ENCODE measurements around the gene IVL. TPM values are rescaled to one million over a fixed set of nuclear protein-coding genes. Genes with fewer than 3 reads are reported as not detected.

IVL gene
- polyA plus RNA-seq, 1 donor from 2014 or later = not detected

DNA sequence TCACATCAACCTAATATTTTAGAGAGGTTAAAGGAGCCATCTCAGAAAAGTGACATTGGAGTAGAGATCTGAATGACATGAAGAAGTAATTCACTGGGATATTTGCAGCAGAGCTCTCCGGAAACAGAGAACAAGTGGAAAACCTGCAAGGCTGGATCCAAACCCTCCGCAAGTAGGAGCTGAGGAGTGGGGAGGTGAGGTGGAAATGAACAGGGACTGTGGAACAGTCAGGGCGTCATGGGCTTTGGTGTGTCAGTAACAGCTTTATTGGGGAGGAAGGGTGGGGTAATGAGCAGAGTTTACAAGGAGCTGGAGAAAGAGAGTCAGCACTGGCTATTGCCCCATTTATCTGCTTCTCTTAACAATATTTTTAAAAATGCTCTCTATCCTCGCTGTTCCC lies 9.3 kb upstream of the IVL start:
- Histone ChIP-seq H3F3A (ENCODE audit: insufficient read depth, low read length, poor library complexity, severe bottlenecking) (no peaks in the 10 kb centered on the region), H3K27me3 (ENCODE audit: insufficient read depth, low read depth, low read length) (no peaks in the 10 kb centered on the region), H3K4me2 (ENCODE audit: low read length) (no peak overlapping the region), H4K20me1 (ENCODE audit: insufficient read depth) (no peaks in the 10 kb centered on the region), H3K9me3 (ENCODE audit: low read length) (no peaks in the 10 kb centered on the region), H3K27ac (ENCODE audit: low read length) (no peak overlapping the region), H2AFZ (ENCODE audit: low read depth, low read length) (no peak overlapping the region), H3K36me3 (ENCODE audit: insufficient read depth, low read length) (no peaks in the 10 kb centered on the region), H3K79me2 (replicated peaks; ENCODE audit: insufficient read depth, low read length) (no peaks in the 10 kb centered on the region), H3K4me3 (ENCODE audit: low read length) (no peak overlapping the region), H3K9me2 (ENCODE audit: insufficient read depth, low read length) (no peaks in the 10 kb centered on the region), H3K9ac (ENCODE audit: low read length) (no peak overlapping the region)
- TF ChIP-seq EZH2 (IDR thresholded peaks at IDR 0.05; ENCODE audit: borderline replicate concordance, insufficient read depth, low read length, poor library complexity, severe bottlenecking) (no peak), RAD21 (conservative IDR thresholded peaks at IDR 0.05) (no peak), TAF1 (IDR thresholded peaks at IDR 0.05; ENCODE audit: low read depth) (no peak), SMC3 (conservative IDR thresholded peaks at IDR 0.05; ENCODE audit: poor library complexity) (no peak), MXI1 (conservative IDR thresholded peaks at IDR 0.05; ENCODE audit: poor library complexity, severe bottlenecking) (no peak), POLR2AphosphoS5 (IDR thresholded peaks at IDR 0.05) (no peak), EP300 (conservative IDR thresholded peaks at IDR 0.05; ENCODE audit: poor library complexity, severe bottlenecking) (no peak)
- TF ChIP-seq, protein P1, sequence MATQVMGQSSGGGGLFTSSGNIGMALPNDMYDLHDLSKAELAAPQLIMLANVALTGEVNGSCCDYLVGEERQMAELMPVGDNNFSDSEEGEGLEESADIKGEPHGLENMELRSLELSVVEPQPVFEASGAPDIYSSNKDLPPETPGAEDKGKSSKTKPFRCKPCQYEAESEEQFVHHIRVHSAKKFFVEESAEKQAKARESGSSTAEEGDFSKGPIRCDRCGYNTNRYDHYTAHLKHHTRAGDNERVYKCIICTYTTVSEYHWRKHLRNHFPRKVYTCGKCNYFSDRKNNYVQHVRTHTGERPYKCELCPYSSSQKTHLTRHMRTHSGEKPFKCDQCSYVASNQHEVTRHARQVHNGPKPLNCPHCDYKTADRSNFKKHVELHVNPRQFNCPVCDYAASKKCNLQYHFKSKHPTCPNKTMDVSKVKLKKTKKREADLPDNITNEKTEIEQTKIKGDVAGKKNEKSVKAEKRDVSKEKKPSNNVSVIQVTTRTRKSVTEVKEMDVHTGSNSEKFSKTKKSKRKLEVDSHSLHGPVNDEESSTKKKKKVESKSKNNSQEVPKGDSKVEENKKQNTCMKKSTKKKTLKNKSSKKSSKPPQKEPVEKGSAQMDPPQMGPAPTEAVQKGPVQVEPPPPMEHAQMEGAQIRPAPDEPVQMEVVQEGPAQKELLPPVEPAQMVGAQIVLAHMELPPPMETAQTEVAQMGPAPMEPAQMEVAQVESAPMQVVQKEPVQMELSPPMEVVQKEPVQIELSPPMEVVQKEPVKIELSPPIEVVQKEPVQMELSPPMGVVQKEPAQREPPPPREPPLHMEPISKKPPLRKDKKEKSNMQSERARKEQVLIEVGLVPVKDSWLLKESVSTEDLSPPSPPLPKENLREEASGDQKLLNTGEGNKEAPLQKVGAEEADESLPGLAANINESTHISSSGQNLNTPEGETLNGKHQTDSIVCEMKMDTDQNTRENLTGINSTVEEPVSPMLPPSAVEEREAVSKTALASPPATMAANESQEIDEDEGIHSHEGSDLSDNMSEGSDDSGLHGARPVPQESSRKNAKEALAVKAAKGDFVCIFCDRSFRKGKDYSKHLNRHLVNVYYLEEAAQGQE (IDR thresholded peaks at IDR 0.05; ENCODE audit: borderline replicate concordance) = no peak
- TF ChIP-seq, protein P2, sequence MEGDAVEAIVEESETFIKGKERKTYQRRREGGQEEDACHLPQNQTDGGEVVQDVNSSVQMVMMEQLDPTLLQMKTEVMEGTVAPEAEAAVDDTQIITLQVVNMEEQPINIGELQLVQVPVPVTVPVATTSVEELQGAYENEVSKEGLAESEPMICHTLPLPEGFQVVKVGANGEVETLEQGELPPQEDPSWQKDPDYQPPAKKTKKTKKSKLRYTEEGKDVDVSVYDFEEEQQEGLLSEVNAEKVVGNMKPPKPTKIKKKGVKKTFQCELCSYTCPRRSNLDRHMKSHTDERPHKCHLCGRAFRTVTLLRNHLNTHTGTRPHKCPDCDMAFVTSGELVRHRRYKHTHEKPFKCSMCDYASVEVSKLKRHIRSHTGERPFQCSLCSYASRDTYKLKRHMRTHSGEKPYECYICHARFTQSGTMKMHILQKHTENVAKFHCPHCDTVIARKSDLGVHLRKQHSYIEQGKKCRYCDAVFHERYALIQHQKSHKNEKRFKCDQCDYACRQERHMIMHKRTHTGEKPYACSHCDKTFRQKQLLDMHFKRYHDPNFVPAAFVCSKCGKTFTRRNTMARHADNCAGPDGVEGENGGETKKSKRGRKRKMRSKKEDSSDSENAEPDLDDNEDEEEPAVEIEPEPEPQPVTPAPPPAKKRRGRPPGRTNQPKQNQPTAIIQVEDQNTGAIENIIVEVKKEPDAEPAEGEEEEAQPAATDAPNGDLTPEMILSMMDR (IDR thresholded peaks at IDR 0.05; ENCODE audit: poor library complexity, severe bottlenecking) = no peak

DNA sequence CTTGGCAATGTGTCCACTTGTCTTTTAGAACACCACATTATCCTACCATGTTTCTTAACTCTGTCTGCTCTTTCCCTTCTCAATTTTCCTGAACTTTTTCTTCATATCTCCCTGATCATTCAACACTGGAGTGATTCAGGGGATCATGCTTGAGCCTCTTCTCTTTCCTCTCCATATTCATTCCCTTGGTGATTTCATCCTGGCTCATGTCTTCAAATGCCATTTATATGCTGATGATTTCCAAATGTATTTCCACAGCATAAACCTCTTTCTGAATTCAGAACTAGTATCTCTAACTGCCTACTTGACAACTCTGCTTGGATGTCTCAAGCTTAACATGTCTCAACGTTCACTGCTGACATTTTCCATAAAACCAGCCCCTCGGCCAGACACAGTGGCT lies 8.5 kb upstream of the IVL start:
- Histone ChIP-seq H3K4me3 (ENCODE audit: low read length) (no peak overlapping the region), H3K36me3 (ENCODE audit: insufficient read depth, low read length) (no peaks in the 10 kb centered on the region), H3K9ac (ENCODE audit: low read length) (no peak overlapping the region), H2AFZ (ENCODE audit: low read depth, low read length) (no peak overlapping the region), H3K4me2 (ENCODE audit: low read length) (no peak overlapping the region), H3K9me2 (ENCODE audit: insufficient read depth, low read length) (no peaks in the 10 kb centered on the region), H3K79me2 (replicated peaks; ENCODE audit: insufficient read depth, low read length) (no peaks in the 10 kb centered on the region), H3F3A (ENCODE audit: insufficient read depth, low read length, poor library complexity, severe bottlenecking) (no peaks in the 10 kb centered on the region), H4K20me1 (ENCODE audit: insufficient read depth) (no peaks in the 10 kb centered on the region), H3K27me3 (ENCODE audit: insufficient read depth, low read depth, low read length) (no peaks in the 10 kb centered on the region), H3K27ac (ENCODE audit: low read length) (no peak overlapping the region), H3K9me3 (ENCODE audit: low read length) (no peaks in the 10 kb centered on the region)
- TF ChIP-seq RAD21 (conservative IDR thresholded peaks at IDR 0.05) (no peak), SMC3 (conservative IDR thresholded peaks at IDR 0.05; ENCODE audit: poor library complexity) (no peak), EP300 (conservative IDR thresholded peaks at IDR 0.05; ENCODE audit: poor library complexity, severe bottlenecking) (no peak)

DNA sequence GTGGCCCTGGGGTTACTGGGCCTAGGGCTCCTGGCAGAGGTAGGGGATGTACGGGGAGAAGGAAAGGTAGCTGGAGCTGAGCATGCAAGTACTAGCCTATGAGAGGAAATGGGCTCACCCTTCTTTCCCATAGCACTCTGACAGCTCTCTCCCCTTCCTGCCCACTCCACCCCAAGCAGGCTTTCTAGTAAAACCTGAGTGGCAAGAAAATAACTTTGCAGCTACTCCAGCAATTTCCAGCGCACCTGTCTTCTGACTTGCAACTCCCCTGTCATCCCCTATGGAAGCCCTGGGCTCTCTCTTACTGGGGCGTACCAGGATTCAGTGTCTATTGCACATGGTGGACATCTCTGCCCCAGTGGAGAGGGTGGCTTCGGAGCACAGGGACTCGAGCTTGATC lies 6.7 kb upstream of the IVL start:
- Histone ChIP-seq H3K27ac (ENCODE audit: low read length) (no peak overlapping the region), H3K4me2 (ENCODE audit: low read length) (no peak overlapping the region), H3F3A (ENCODE audit: insufficient read depth, low read length, poor library complexity, severe bottlenecking) (no peaks in the 10 kb centered on the region), H3K9me2 (ENCODE audit: insufficient read depth, low read length) (no peaks in the 10 kb centered on the region), H3K27me3 (ENCODE audit: insufficient read depth, low read depth, low read length) (no peaks in the 10 kb centered on the region), H2AFZ (ENCODE audit: low read depth, low read length) (no peak overlapping the region), H3K9me3 (ENCODE audit: low read length) (no peaks in the 10 kb centered on the region), H3K79me2 (replicated peaks; ENCODE audit: insufficient read depth, low read length) (no peaks in the 10 kb centered on the region), H3K9ac (ENCODE audit: low read length) (no peak overlapping the region), H3K4me3 (ENCODE audit: low read length) (no peak overlapping the region), H4K20me1 (ENCODE audit: insufficient read depth) (no peaks in the 10 kb centered on the region), H3K36me3 (ENCODE audit: insufficient read depth, low read length) (no peaks in the 10 kb centered on the region)
- TF ChIP-seq SMC3 (conservative IDR thresholded peaks at IDR 0.05; ENCODE audit: poor library complexity) = no peak
- TF ChIP-seq, protein P2 (IDR thresholded peaks at IDR 0.05; ENCODE audit: poor library complexity, severe bottlenecking) = no peak
- TF ChIP-seq, protein P1 (IDR thresholded peaks at IDR 0.05; ENCODE audit: borderline replicate concordance) = no peak
- no peak for TF ChIP-seq MXI1 (conservative IDR thresholded peaks at IDR 0.05; ENCODE audit: poor library complexity, severe bottlenecking)
- no peak for TF ChIP-seq EZH2 (IDR thresholded peaks at IDR 0.05; ENCODE audit: borderline replicate concordance, insufficient read depth, low read length, poor library complexity, severe bottlenecking)
- no peak for TF ChIP-seq EP300 (conservative IDR thresholded peaks at IDR 0.05; ENCODE audit: poor library complexity, severe bottlenecking)
- TF ChIP-seq RAD21 (conservative IDR thresholded peaks at IDR 0.05) = no peak
- no peak for TF ChIP-seq POLR2AphosphoS5 (IDR thresholded peaks at IDR 0.05)
- TF ChIP-seq TAF1 (IDR thresholded peaks at IDR 0.05; ENCODE audit: low read depth) = no peak

All from neural cell (in vitro differentiated cells).